Measurements from ENCODE around the gene ORC4.
"Not testable (repeated sequence)": the region's sequence is repeated elsewhere in the genome, so short reads cannot be mapped to it uniquely, and the experiment has no call there.

The ORC4 gene

GRCh38 chr2:148013876-148014275 lies 6.7 kb downstream of the ORC4 start:
- no peak for DNase-seq

GRCh38 chr2:148008411-148008810 lies 12.1 kb downstream of the ORC4 start:
- DNase-seq, result not testable (repeated sequence)

DNA sequence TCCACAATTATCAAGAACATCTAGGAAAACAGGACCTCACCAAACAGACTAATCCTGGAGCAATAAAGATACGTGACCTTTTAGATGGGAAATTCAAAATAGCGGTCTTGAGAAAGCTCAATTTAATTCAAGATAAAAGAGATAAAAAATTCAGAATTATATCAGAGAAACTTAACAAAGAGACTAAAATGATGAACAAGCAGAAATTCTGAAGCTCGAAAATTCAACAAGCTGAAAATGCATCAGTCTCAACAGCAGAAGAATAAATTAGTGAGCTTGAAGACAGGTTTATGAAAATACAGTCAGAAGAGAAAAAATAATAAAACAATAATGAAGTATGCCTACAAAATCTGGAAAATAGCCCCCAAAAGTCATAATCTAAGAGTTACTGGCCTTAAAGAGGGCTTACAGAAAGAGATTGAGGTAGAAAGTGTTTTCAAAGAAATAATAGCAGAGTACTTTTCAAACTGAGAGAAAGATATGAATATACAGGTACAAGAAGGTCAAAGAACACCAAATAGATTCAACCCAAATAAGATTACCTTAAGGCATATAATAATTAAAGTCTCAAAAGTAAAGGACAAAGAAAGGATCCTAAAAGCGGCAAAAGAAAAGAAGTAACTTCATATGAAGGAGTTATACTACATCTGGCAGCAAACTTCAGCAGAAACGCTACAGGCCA lies 13.2 kb downstream of the ORC4 start:
- no peak for DNase-seq

DNA sequence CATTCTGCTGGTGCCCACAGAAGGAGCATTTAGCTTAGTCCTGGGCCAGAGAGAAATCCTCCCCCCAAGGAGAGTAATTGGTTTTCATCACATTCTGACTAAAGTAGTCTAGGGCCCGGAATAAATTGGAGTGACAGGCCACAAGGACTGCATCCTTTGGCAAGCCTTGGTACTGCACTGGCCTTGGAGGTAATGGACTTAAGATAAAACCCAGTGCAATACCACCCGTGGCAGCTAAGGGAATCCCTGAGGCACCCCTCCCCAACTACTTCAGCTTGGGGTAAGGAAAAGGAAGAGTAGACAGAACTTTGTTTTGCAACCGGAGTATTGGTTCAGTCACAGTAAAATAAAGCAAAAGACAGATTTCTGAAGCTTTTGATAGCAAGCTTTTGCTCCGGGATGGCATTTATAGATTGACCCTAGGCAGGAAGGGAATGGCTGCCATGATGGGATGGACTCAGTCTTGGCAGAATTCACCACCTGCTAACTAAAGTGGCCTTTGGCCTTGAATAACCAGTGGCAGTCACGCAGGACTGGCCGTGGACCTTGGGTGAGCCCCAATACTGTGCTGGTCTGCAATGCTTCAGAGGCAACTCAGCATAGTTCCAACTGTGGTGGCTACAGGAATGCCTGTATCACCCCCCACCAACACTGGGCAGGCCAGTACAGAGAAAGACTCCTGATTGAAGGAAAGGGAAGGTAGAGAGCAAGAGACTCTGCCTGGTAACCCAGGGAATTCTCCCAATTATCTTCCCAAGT lies 14.1 kb downstream of the ORC4 start:
- DNase-seq, result no peak

- DNase-seq, result not testable (repeated sequence)
Measured at GRCh38 chr2:148002420-148002819, 18.1 kb downstream of the ORC4 start.

DNA sequence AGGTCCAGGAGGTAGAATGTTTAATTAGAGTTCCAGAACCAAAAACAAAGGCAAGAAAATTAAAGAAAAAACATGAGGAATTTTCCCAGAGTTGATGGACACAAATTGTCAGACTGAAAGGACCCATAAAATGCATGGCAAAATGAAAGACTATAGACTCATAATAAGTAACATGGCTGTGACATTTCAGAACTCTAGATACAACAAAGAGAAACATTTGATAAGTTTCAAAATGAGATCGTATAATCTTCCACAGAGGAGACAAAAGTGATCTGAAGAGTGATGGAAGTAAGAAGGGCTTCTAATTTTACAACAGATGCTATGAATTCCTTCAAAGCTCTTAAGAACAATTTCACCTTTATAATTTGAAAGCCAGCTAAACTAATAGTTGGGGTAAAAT lies 20.4 kb downstream of the ORC4 start:
- DNase-seq, result no peak

GRCh38 chr2:147999126-147999525 lies 21.4 kb downstream of the ORC4 start:
- no peak for DNase-seq

DNA sequence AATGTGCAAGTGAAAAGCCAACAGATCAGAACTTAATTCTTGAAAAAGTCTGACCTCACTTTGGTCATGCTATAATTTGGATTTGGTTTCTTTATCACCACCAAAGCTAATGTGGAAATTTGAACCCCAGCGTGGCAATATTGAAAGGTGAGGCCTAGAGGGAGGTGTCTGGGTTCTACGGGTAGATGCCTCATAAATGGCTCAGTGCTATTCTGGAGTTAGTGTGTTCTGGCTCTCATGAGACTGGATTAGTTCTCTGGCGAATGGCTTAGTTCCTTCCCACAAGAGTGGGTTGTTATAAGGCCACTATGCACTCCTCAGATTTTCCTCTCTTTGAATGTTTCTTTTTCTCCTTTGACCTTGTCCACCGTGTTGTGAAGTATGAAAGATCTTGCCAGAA lies 22.3 kb downstream of the ORC4 start:
- DNase-seq, result no peak

GRCh38 chr2:147996828-147997227 lies 23.7 kb downstream of the ORC4 start:
- DNase-seq, result no peak

GRCh38 chr2:147994965-147995364 lies 25.6 kb downstream of the ORC4 start:
- DNase-seq, result not testable (repeated sequence)

GRCh38 chr2:147989809-147990403 lies 30.6 kb downstream of the ORC4 start:
- peak; percentile 67 for DNase-seq

GRCh38 chr2:147989102-147989501 lies 31.4 kb downstream of the ORC4 start:
- DNase-seq, result no peak

DNA sequence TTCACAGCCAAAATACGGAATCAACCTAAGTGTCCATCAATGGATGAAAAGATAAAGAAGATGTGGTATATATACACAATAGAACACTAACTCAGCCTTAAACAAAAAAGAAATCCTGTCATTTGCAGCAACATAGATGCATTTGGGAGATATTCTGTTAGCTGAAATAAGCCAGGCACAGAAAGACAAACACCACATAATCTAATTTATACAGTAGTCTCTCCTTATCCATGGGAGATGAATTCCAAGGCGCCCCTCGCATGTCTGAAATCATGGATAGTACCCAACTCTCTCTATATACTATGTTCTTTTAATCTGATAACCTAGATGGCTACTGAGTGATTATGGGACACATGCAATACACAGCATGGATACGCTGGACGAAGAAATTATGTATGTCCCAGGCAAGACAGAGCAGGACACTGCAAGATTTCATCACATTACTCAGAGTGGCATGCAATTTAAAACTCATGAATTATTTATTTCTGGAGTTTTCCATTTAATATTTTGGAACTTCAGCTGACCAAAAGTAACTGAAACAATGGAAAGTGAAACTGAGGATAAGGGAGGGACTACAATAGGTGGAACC lies 39.5 kb downstream of the ORC4 start:
- no peak for DNase-seq

DNA sequence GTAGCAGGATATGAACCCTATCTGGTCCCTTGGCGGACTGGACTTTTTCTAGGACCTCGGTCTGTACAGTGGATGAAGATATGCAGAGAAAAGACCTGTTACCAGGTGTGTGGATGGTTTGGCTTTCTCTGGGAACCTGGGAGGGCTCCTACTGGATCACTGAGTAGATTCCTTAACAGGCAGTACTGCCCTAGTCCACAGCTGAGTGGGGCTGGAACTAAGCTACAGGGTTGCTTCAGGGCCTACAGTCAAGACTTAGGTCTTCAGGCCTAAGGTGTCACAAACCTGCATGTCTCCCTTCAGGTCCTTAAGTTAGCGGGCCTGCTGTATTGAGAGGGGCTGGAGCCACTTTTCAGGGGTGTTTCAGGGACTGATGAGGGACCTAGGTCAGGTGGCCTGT lies 42.9 kb downstream of the ORC4 start:
- no peak for DNase-seq

GRCh38 chr2:147976102-147976501 lies 44.4 kb downstream of the ORC4 start:
- no peak for DNase-seq

- DNase-seq, result no peak
Measured at GRCh38 chr2:147968571-147968970, 52.0 kb downstream of the ORC4 start.

DNA sequence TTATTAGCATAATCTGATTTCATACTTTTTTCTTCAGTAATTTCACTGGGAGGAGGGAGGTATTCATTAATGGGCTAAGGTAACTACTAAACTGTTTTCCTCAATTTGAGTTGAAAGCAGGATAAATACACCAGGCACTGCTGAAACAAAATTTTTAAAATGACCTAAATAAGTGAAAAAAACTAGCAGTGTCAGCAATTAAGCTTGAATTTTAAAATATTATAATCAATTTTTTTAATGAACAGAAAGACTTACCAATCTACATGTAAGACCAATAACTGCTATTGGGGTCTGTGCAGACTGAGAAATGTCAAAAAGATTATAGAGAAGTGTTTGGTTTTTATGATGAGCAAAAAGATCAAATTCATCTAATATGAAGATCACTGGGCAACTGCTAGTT lies 68.4 kb downstream of the ORC4 start:
- no peak for DNase-seq

- no peak for DNase-seq
Measured at GRCh38 chr2:147945660-147946059, 74.9 kb downstream of the ORC4 start.

GRCh38 chr2:147939313-147939712 lies 81.2 kb downstream of the ORC4 start:
- no peak for DNase-seq

DNA sequence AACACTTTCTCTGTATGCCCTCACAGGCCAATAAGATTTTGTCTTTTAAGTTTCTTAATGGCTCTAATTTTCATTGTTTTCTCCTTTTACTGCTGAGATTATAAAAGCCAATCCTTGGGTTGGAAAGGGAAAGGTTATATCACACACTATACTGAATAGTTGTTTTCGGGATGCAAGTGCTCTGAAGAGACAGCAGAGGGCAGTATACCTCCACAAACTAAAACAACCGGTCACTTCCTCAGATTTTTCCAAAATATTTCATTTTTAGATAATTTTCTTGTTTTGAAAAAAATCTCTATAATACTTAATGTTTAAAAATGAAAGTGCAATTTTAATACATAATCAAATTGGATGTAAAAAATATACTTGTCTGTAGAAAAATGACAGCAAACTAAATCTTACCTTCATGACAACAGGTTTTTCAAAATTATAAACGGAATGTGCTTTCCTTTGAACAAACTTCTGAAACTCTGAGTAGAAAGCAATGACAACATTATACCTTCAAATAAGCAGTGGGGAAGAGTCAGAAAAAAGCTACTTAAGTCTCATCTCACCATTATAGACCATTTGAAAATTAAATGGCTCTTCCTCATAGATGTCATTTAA lies 82.7 kb downstream of the ORC4 start:
- DNase-seq, result peak; percentile 32

DNA sequence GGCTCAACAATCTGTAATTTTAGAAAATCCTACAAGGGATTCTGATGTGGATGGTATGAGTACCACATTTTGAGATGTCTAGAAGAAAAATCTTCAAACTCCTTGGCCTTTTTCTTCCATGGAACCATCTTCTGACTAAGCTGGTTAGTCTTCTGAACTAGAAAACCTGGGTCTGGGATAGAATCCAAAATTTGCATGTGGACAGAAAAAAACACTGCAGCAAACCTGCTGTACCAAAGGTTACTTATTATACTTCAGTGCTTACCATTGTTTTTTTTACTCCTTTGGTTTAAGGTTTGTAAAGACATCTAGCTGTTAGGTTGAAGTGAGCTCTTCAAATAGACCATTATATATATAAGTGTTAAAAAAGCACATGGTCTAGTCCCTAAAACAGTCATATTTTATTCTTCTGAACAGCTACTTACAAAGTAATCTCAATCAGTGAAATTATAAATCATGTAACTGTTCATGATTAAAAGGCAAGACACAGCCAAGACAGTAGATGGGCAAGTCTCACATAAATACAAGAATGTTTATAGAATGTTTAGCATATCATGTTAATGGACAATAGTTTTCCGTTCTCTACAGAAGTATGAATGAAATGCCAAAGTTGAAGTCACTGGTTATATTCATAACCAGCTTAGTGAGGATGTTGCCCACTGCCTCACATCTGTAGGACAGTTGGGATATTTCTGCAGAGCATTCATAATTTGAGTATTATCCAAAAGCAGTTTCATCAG lies 85.5 kb downstream of the ORC4 start:
- DNase-seq, result no peak

- no peak for DNase-seq
Measured at GRCh38 chr2:147933931-147934330, 86.6 kb downstream of the ORC4 start.

Measured in CD4-positive, alpha-beta T cell treated with Interleukin-10 for 1 hour (primary cell).